B cell (primary cell): ENCODE results near the gene TTC28. TPM values are rescaled to one million over a fixed set of nuclear protein-coding genes. Genes with fewer than 3 reads are reported as not detected.

Source experiments
- ATAC-seq: fragments of 200-7000 bp; cut with Tn5 transposase; one replicate; pipeline ENCODE4 v1.10.0; 2021; ENCODE audit warnings: low read depth, mild to moderate bottlenecking, moderate number of reproducible peaks, moderate library complexity
- CTCF ChIA-PET: fragments of 350-600 bp; sonication (Branson Sonifier 250); formaldehyde crosslinking; loops from one replicate; lab custom pipeline; 2021; ENCODE audit warnings: antibody characterized with exemption, inconsistent platforms; lab: Charles Lee
- POLR2A ChIA-PET: fragments of 350-600 bp; sonication (Branson Sonifier 250); formaldehyde crosslinking; loops from one replicate; lab custom pipeline; 2021; ENCODE audit warnings: antibody characterized with exemption; lab: Charles Lee
- DNase-seq: peaks from one replicate; pipeline ENCODE4 v3.0.0; 2013
- H2AFZ ChIP-seq: 2 replicates; pipeline ENCODE4 v1.6.1; 2012; ENCODE audit warnings: mild to moderate bottlenecking, low read depth, low read length; ENCODE audit not compliant: insufficient read depth, poor library complexity, severe bottlenecking
- H3K27ac ChIP-seq, 2 donors: 1 replicate in 1 of 2; 2 replicates in 1 of 2; pipeline ENCODE4 v1.5.1; 2012 to 2013; ENCODE audit warnings: low read length in 2 of 2, mild to moderate bottlenecking in 2 of 2, moderate library complexity in 1 of 2
- H3K27me3 ChIP-seq, 4 experiments: fragments of 200-600 bp in 1 of 4; sonication (generic) in 1 of 4; replicated peaks in 1 of 4; 1 replicate in 2 of 4; 2 replicates in 2 of 4; pipeline versions ENCODE4 v1.6.1 to v1.7.0; 2013 to 2016; ENCODE audit warnings: low read length in 3 of 4, mild to moderate bottlenecking in 2 of 4, mixed read lengths in 1 of 4, moderate library complexity in 1 of 4; ENCODE audit not compliant: insufficient read depth in 4 of 4, control insufficient read depth in 3 of 4; ENCODE audit errors: control extremely low read depth in 1 of 4
- H3K36me3 ChIP-seq, 2 experiments: replicated peaks in 1 of 2; 1 replicate in 1 of 2; 2 replicates in 1 of 2; pipeline versions ENCODE4 v1.6.1 to v1.7.1; 2013; ENCODE audit warnings: low read length in 1 of 2; ENCODE audit not compliant: insufficient read depth in 2 of 2, control insufficient read depth in 1 of 2; ENCODE audit errors: control extremely low read depth in 1 of 2, extremely low read depth in 1 of 2
- H3K4me1 ChIP-seq, 2 donors: fragments of 200-600 bp in 1 of 2; sonication (generic) in 1 of 2; 1 replicate in 1 of 2; 2 replicates in 1 of 2; pipeline versions ENCODE4 v1.5.1 to v1.6.1; 2013 to 2017; ENCODE audit warnings: low read length in 2 of 2; ENCODE audit not compliant: control insufficient read depth in 2 of 2, insufficient read depth in 2 of 2
- H3K4me2 ChIP-seq: replicated peaks from 2 replicates; pipeline ENCODE3; 2012; ENCODE audit warnings: mild to moderate bottlenecking, low read depth, low read length; ENCODE audit not compliant: poor library complexity, severe bottlenecking
- H3K4me3 ChIP-seq, 5 experiments: fragments of 200-600 bp in 1 of 5; sonication (generic) in 1 of 5; 1 replicate in 3 of 5; 2 replicates in 2 of 5; pipeline versions ENCODE4 v1.5.1 to v1.7.0; 2011 to 2016; ENCODE audit warnings: low read length in 4 of 5, mild to moderate bottlenecking in 4 of 5, low read depth in 2 of 5, control low read depth in 1 of 5, moderate library complexity in 1 of 5; ENCODE audit not compliant: insufficient read depth in 1 of 5; ENCODE audit errors: control extremely low read depth in 1 of 5, extremely low read depth in 1 of 5
- H3K79me2 ChIP-seq: fragments of 200-600 bp; sonication (generic); one replicate; pipeline ENCODE4 v1.6.0; 2016; ENCODE audit warnings: low read length; ENCODE audit not compliant: control insufficient read depth, insufficient read depth
- H3K9ac ChIP-seq: fragments of 200-600 bp; sonication (generic); 2 replicates; pipeline ENCODE4 v1.6.1; 2017; ENCODE audit warnings: mild to moderate bottlenecking, low read length, moderate library complexity
- H3K9me3 ChIP-seq, 3 donors: one replicate each; pipeline versions ENCODE4 v1.6.1 to v1.7.1; 2013; ENCODE audit warnings: low read length in 2 of 3; ENCODE audit not compliant: control insufficient read depth in 2 of 3, insufficient read depth in 1 of 3; ENCODE audit errors: control extremely low read depth in 1 of 3
- H4K20me1 ChIP-seq: 2 replicates; pipeline ENCODE4 v1.6.0; 2012; ENCODE audit warnings: mild to moderate bottlenecking, low read length; ENCODE audit not compliant: insufficient read depth, control insufficient read depth, poor library complexity, severe bottlenecking
- H3K27ac Mint-ChIP-seq: one replicate; pipeline ENCODE4 v1.8.0; 2021; ENCODE audit warnings: mixed read lengths
- H3K27me3 Mint-ChIP-seq: one replicate; pipeline ENCODE4 v1.8.0; 2021; ENCODE audit warnings: mixed read lengths
- H3K4me1 Mint-ChIP-seq: one replicate; pipeline ENCODE4 v1.8.0; 2021; ENCODE audit warnings: mixed read lengths
- H3K4me3 Mint-ChIP-seq: one replicate; pipeline ENCODE4 v1.8.0; 2021; ENCODE audit warnings: mixed read lengths
- H3K9me3 Mint-ChIP-seq: one replicate; pipeline ENCODE4 v1.8.0; 2022; ENCODE audit warnings: mixed read lengths; ENCODE audit not compliant: insufficient read depth
- EZH2 ChIP-seq: IDR thresholded peaks from 2 replicates; pipeline ENCODE4 v1.6.1; 2012; ENCODE audit warnings: borderline replicate concordance, low read depth, mild to moderate bottlenecking, moderate library complexity, low read length; ENCODE audit not compliant: insufficient read depth, poor library complexity, severe bottlenecking
- WGBS: methylation state at CpG from one replicate; pipeline ENCODE4 v1.1.5; 2013; ENCODE audit warnings: missing lambda C conversion rate; ENCODE audit not compliant: insufficient coverage; 5-methylcytosine and 5-hydroxymethylcytosine counted together
- intact Hi-C: fragments of 100-400 bp; cut with micrococcal nuclease; formaldehyde crosslinking; loops from one replicate; pipeline ENCODE4 v1.10.0; 2022
- polyA plus RNA-seq: library from polyadenylated mRNA; depleted of rRNA; stranded (reverse); fragments of >200 nt; gene quantifications from 2 replicates; pipeline ENCODE4 v1.2.3, GENCODE V29; 2012
- total RNA-seq, 2 donors: library from RNA; stranded (reverse); fragments of 120-200 nt in 1 of 2; gene quantifications; 1 replicate in 1 of 2; 2 replicates in 1 of 2; pipeline versions ENCODE4 v1.2.3 to v1.2.4, GENCODE V29; 2013 to 2022
- TF ChIP-seq, protein P1 (sequence below): fragments of 200-600 bp; IDR thresholded peaks from one replicate; pipeline ENCODE4 v1.8.0; 2022; ENCODE audit warnings: antibody characterized with exemption, mild to moderate bottlenecking

TTC28 gene
- total and polyA plus RNA-seq, 2 donors (not counting 1 experiment from before 2014, with no cell fraction given): 4.5 to 7.3 TPM

DNA sequence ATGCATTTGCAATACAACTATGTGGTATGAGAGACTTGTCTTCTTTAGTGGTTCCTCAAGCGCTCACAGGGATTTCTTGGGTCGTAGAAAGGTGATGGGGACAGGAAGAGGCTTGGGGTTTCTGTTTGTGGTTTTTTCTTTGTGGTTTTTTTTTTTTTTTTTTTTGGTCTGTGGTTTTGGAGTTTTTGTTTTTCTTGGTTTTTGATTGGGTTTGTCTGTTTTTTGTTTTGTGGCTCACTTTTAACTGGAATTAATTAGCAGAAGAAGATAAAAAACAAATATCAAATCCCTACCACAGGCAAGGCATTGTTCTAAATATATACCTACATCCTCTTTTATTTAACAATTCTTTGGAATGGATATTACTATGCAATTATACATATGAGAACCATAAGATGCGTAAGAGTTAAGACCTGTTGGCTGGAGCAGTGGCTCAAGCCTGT is 5.5 kb downstream of the TTC28 start:
- WGBS: no CpG with 5 or more reads among the region's 3 CpGs
- Histone ChIP-seq H4K20me1 (no peaks in the 10 kb centered on the region), H3K4me3 (no peak overlapping the region), H3K27ac (no peak overlapping the region), H3K9me3 (peaks cover 0 to 12% (median 3%) of the 10 kb centered on the region in 3 donors), H3K27me3 (peaks cover 3 to 43% (median 22%) of the 10 kb centered on the region in 4 experiments), H2AFZ (no peak overlapping the region), H3K79me2 (no peaks in the 10 kb centered on the region), H3K4me1 (peaks cover 22 to 26% of the 10 kb centered on the region in 2 donors), H3K9ac (no peak overlapping the region), H3K36me3 (no peaks in the 10 kb centered on the region), H3K4me2 (peak overlapping the region; percentile 55)
- peaks cover 28% of the 10 kb centered on the region for H3K4me1 Mint-ChIP-seq
- peak; percentile 88 for ATAC-seq
- H3K4me3 Mint-ChIP-seq: peak overlapping the region; percentile 48
- POLR2A ChIA-PET: no interaction called here
- no peaks in the 10 kb centered on the region for H3K9me3 Mint-ChIP-seq
- peak; percentile 75 for DNase-seq
- TF ChIP-seq EZH2: no peak
- TF ChIP-seq, protein P1, sequence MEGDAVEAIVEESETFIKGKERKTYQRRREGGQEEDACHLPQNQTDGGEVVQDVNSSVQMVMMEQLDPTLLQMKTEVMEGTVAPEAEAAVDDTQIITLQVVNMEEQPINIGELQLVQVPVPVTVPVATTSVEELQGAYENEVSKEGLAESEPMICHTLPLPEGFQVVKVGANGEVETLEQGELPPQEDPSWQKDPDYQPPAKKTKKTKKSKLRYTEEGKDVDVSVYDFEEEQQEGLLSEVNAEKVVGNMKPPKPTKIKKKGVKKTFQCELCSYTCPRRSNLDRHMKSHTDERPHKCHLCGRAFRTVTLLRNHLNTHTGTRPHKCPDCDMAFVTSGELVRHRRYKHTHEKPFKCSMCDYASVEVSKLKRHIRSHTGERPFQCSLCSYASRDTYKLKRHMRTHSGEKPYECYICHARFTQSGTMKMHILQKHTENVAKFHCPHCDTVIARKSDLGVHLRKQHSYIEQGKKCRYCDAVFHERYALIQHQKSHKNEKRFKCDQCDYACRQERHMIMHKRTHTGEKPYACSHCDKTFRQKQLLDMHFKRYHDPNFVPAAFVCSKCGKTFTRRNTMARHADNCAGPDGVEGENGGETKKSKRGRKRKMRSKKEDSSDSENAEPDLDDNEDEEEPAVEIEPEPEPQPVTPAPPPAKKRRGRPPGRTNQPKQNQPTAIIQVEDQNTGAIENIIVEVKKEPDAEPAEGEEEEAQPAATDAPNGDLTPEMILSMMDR: no peak
- peaks cover 38% of the 10 kb centered on the region for H3K27me3 Mint-ChIP-seq
- CTCF ChIA-PET: interaction anchor here (1.4 kb wide), 1 partner anchor 74 kb away, joined by 4 read pairs; no protein-coding TSS in a partner anchor
- H3K27ac Mint-ChIP-seq: peak overlapping the region; percentile 90
- intact Hi-C loops: no loop called here

DNA sequence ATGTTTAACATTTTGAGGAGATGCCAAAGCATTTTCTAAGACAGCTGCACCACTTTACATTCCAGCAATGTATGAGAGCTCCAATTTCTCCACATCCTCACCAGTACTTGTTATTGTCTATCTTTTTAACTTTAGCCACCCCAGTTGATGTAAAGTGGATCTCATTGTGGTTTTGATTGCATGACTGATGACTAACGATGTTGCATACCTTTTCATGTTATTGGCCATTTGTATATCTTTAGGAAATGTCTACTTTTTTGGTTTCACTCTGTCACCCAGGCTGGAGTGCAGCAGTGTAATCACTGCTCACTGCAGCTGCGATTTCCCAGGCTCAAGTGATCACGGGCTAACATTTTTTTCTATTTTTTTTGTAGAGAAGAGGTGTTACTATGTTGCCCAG is 8.9 kb downstream of the TTC28 start:
- Histone ChIP-seq H3K27ac (no peak overlapping the region), H3K4me3 (no peak overlapping the region), H3K9ac (no peak overlapping the region), H2AFZ (no peak overlapping the region), H3K4me2 (no peak overlapping the region), H3K9me3 (peaks cover 0 to 7% (median 3%) of the 10 kb centered on the region in 3 donors), H3K36me3 (no peaks in the 10 kb centered on the region), H3K79me2 (no peaks in the 10 kb centered on the region), H3K4me1 (peaks cover 15 to 22% of the 10 kb centered on the region in 2 donors), H4K20me1 (no peaks in the 10 kb centered on the region), H3K27me3 (peaks cover 3 to 29% (median 16%) of the 10 kb centered on the region in 4 experiments)
- Mint-ChIP-seq H3K27me3 (peaks cover 29% of the 10 kb centered on the region), H3K27ac (no peak overlapping the region), H3K4me1 (peaks cover 23% of the 10 kb centered on the region), H3K9me3 (no peaks in the 10 kb centered on the region), H3K4me3 (no peak overlapping the region)
- 100% methylated on average over 2 of the region's 3 CpGs for WGBS
- POLR2A ChIA-PET: no interaction called here
- DNase-seq (no peak), ATAC-seq (no peak)
- no peak for TF ChIP-seq EZH2
- TF ChIP-seq, protein P1: no peak
- CTCF ChIA-PET: no interaction called here
- intact Hi-C loops: no loop called here
